ENCODE measurements around the gene SHLD3. TPM values are rescaled to one million over a fixed set of nuclear protein-coding genes. Genes with fewer than 3 reads are reported as not detected.

SHLD3 gene, protein sequence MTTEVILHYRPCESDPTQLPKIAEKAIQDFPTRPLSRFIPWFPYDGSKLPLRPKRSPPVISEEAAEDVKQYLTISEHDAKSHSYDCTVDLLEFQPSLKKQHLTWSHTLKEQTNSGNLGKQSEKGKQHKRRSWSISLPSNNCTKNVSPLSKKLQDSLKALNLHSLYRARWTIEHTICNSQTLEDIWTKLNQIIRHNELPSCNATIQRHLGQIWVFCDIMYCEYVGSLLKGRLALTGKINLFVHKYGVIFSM
- 2.9 and 3.8 TPM in 2 replicates for total RNA-seq (2021)
- long read RNA-seq, transcript SHLD3-201 (2 exons, 1,766 nt), result major isoform, 12 of 15 reads
- long read RNA-seq, partial matches to known transcripts, result 0 of 15 reads
- long read RNA-seq, other reads (novel, unspliced or antisense), result 3 of 15 reads

DNA sequence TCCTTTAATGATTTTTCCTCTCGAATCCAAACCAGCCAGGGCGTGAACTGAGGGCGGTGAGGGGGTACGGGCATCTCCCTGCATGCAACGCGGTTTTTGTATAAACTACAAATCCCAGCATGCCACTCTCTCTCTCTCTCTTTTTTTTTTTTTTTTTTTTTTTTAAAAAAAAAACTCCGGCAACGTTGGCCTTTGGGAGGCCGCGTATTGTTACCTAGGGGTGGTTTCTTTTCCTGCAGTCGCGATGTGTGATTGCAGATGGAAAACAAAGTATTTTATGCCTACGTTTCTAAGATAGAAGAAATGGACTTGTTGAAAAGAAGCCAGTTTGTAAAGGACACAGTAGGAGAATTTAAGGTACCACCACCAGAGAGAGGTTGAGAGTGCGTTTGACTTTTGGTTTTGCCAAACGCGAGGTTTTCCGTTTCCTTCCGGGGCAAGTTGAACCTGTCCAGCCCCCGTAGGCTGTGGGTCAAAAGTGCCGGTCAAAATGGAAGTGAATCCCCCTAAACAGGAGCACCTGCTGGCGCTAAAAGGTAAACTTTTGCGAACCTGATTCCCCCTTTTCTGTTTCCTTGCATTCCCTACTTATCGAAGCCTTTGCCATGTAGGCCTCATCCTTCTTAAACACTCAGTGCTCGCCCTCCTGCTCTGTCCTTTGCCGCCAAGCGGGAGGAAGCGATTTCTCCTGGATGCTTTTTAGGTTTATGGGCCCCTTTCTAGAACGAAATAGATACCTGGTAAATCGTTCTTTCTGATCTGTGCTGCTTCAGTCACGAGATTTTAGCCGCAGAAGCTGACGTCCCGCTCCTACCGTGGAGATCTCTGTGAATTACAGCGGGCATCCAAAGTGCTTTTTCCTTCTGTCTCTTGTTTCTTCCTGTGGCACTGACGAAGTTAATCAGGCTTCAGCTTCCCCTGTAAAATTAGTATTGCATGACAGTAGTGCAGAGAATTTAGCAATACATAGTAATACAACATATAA lies at the start of gene SHLD3, which contains the start of gene TRAPPC13:
TSS of gene SHLD3 (plus strand) at position 457 of the 985 bp plus-strand sequence. CDS start 4,561 bp downstream, outside the sequence.
TSS of gene TRAPPC13 (plus strand) at position 457 of the 985 bp plus-strand sequence. CDS start at position 491, 34 bp downstream.
- Histone ChIP-seq H3T11ph (ENCODE audit: low read length) (no peak within 1 kb of the TSS), H2BK5ac (ENCODE audit: insufficient read length, low read length) (peak within 1 kb of the TSS; percentile 58), H3K27ac (ENCODE audit: insufficient read length, low read depth, low read length) (peak within 1 kb of the TSS; percentile 71), H3K14ac (ENCODE audit: insufficient read depth, low read length) (no peak within 1 kb of the TSS; the same call in 1 of the 2 replicates), H3K18ac (ENCODE audit: insufficient read length, low read depth, low read length) (peak within 1 kb of the TSS; percentile 77), H2BK12ac (ENCODE audit: insufficient read length, low read depth, low read length) (no peak within 1 kb of the TSS), H3K79me1 (ENCODE audit: insufficient read depth, low read depth, low read length, poor library complexity, severe bottlenecking) (no peaks in the 10 kb centered on the region), H3K9me3 (ENCODE audit: control insufficient read depth, low read depth, low read length) (no peaks in the 10 kb centered on the region), H2AK5ac (ENCODE audit: insufficient read length, low read length) (no peak within 1 kb of the TSS), H2BK15ac (ENCODE audit: low read depth, low read length) (no peak within 1 kb of the TSS), H4K20me1 (ENCODE audit: control insufficient read depth, insufficient read depth, insufficient read length) (no peaks in the 10 kb centered on the region), H3K56ac (ENCODE audit: insufficient read length, low read depth, low read length) (no peak within 1 kb of the TSS), H3K4ac (ENCODE audit: low read depth, low read length) (no peak within 1 kb of the TSS), H4K91ac (ENCODE audit: insufficient read length, low read depth, low read length) (no peak within 1 kb of the TSS), H4K8ac (replicated peaks; ENCODE audit: insufficient read length, low read depth, low read length) (no peak within 1 kb of the TSS), H2AFZ (ENCODE audit: low read length) (peak within 1 kb of the TSS; percentile 93), H3K9ac (ENCODE audit: extremely low read depth, insufficient read length, low read length) (peak within 1 kb of the TSS; percentile 94), H2BK20ac (ENCODE audit: low read depth, low read length, poor library complexity, severe bottlenecking) (no peak within 1 kb of the TSS), H3K23me2 (ENCODE audit: insufficient read length, low read depth, low read length, poor library complexity, severe bottlenecking) (no peaks in the 10 kb centered on the region), H4K5ac (ENCODE audit: insufficient read length, low read depth, low read length) (peak within 1 kb of the TSS; percentile 44), H3K4me1 (ENCODE audit: insufficient read depth, low read length) (no peaks in the 10 kb centered on the region), H3K79me2 (ENCODE audit: insufficient read depth, low read length) (peaks cover 8% of the 10 kb centered on the region; the same call in 1 of the 2 replicates), H3K27me3 (ENCODE audit: insufficient read depth, low read length) (no peaks in the 10 kb centered on the region), H3K4me2 (ENCODE audit: insufficient read depth, insufficient read length, low read length) (peak within 1 kb of the TSS; percentile 99), H3K23ac (ENCODE audit: insufficient read length, low read depth, low read length) (no peak within 1 kb of the TSS), H2BK120ac (ENCODE audit: low read depth, low read length, poor library complexity, severe bottlenecking) (no peak within 1 kb of the TSS)
- Mint-ChIP-seq H3K4me1 (peaks cover 11 to 12% of the 10 kb centered on the region in 2 experiments), H3K4me3 (peak within 1 kb of the TSS; percentile 95), H3K27me3 (ENCODE audit: low read depth) (no peaks in the 10 kb centered on the region), H3K9me3 (no peaks in the 10 kb centered on the region), H3K27ac (peak within 1 kb of the TSS; percentile 97 to 99 (median 97)), H3K36me3 (ENCODE audit: insufficient read depth in 1 of 3, low read depth in 3 of 3) (peaks cover 0 to 8% (median 5%) of the 10 kb centered on the region in 3 experiments; a peak in 5 of 7 replicates)
- DNase-seq, result peak; percentile 84
- TF ChIP-seq, protein P1, sequence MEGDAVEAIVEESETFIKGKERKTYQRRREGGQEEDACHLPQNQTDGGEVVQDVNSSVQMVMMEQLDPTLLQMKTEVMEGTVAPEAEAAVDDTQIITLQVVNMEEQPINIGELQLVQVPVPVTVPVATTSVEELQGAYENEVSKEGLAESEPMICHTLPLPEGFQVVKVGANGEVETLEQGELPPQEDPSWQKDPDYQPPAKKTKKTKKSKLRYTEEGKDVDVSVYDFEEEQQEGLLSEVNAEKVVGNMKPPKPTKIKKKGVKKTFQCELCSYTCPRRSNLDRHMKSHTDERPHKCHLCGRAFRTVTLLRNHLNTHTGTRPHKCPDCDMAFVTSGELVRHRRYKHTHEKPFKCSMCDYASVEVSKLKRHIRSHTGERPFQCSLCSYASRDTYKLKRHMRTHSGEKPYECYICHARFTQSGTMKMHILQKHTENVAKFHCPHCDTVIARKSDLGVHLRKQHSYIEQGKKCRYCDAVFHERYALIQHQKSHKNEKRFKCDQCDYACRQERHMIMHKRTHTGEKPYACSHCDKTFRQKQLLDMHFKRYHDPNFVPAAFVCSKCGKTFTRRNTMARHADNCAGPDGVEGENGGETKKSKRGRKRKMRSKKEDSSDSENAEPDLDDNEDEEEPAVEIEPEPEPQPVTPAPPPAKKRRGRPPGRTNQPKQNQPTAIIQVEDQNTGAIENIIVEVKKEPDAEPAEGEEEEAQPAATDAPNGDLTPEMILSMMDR (conservative IDR thresholded peaks at IDR 0.05), result peak; percentile 25; the same call in 2 of the 3 replicates
- WGBS (ENCODE audit: extremely low coverage, insufficient read length, low lambda C conversion rate), result no CpG with 5 or more reads among the region's 36 CpGs
